A673 (cell line): ENCODE measurements around the gene CNNM2.

ENCODE experiments used
- EZH2 ChIP-seq: fragments of 200-600 bp; sonication (generic); IDR thresholded peaks from 2 replicates; pipeline ENCODE4 v1.6.1; 2017; ENCODE audit warnings: borderline replicate concordance, low read depth, mild to moderate bottlenecking, mixed read lengths, antibody characterized with exemption, low read length; ENCODE audit not compliant: poor library complexity, severe bottlenecking
- TF ChIP-seq, protein P1 (sequence below): fragments of 300-800, 200-600 bp; sonication (generic); conservative IDR thresholded peaks from 2 replicates; pipeline ENCODE4 v1.5.1; 2017; ENCODE audit warnings: low read depth, mild to moderate bottlenecking, antibody characterized with exemption, low read length, moderate library complexity, mixed read lengths

DNA sequence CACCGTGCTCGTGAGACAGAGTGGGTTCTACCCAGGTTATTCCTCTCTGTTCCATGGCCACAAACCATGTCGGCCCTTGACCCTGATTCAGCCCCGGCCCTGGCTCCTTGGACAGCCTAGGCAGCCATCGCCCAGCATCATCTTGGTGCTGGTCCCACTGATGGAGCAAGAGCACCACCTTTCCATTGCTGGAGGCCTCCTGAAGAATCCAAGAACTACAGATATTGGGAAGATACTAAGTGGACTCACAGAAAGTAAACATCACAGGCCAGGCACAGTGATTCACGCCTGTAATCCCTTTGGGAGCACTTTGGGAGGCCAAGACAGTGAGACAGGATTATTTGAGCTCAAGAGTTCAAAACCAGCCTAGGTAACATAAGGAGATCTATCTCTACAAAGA, 149.9 kb downstream of the CNNM2 start:
- TF ChIP-seq, protein P1, sequence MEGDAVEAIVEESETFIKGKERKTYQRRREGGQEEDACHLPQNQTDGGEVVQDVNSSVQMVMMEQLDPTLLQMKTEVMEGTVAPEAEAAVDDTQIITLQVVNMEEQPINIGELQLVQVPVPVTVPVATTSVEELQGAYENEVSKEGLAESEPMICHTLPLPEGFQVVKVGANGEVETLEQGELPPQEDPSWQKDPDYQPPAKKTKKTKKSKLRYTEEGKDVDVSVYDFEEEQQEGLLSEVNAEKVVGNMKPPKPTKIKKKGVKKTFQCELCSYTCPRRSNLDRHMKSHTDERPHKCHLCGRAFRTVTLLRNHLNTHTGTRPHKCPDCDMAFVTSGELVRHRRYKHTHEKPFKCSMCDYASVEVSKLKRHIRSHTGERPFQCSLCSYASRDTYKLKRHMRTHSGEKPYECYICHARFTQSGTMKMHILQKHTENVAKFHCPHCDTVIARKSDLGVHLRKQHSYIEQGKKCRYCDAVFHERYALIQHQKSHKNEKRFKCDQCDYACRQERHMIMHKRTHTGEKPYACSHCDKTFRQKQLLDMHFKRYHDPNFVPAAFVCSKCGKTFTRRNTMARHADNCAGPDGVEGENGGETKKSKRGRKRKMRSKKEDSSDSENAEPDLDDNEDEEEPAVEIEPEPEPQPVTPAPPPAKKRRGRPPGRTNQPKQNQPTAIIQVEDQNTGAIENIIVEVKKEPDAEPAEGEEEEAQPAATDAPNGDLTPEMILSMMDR: no peak
- TF ChIP-seq EZH2: no peak
